GM12801 (cell line): ENCODE data around the gene CD70.

Experiments used
- TF ChIP-seq, protein P1 (sequence below): IDR thresholded peaks from one replicate; pipeline ENCODE4 v1.5.1; 2011; ENCODE audit warnings: control low read depth; ENCODE audit not compliant: insufficient read length; ENCODE audit errors: extremely low read depth

Gene CD70

GRCh38 chr19:6590258-6590826, 608 bp downstream of the CD70 start:
- TF ChIP-seq, protein P1, sequence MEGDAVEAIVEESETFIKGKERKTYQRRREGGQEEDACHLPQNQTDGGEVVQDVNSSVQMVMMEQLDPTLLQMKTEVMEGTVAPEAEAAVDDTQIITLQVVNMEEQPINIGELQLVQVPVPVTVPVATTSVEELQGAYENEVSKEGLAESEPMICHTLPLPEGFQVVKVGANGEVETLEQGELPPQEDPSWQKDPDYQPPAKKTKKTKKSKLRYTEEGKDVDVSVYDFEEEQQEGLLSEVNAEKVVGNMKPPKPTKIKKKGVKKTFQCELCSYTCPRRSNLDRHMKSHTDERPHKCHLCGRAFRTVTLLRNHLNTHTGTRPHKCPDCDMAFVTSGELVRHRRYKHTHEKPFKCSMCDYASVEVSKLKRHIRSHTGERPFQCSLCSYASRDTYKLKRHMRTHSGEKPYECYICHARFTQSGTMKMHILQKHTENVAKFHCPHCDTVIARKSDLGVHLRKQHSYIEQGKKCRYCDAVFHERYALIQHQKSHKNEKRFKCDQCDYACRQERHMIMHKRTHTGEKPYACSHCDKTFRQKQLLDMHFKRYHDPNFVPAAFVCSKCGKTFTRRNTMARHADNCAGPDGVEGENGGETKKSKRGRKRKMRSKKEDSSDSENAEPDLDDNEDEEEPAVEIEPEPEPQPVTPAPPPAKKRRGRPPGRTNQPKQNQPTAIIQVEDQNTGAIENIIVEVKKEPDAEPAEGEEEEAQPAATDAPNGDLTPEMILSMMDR, result no peak

GRCh38 chr19:6589711-6590257, 1.2 kb downstream of the CD70 start:
- TF ChIP-seq, protein P1, result no peak

DNA sequence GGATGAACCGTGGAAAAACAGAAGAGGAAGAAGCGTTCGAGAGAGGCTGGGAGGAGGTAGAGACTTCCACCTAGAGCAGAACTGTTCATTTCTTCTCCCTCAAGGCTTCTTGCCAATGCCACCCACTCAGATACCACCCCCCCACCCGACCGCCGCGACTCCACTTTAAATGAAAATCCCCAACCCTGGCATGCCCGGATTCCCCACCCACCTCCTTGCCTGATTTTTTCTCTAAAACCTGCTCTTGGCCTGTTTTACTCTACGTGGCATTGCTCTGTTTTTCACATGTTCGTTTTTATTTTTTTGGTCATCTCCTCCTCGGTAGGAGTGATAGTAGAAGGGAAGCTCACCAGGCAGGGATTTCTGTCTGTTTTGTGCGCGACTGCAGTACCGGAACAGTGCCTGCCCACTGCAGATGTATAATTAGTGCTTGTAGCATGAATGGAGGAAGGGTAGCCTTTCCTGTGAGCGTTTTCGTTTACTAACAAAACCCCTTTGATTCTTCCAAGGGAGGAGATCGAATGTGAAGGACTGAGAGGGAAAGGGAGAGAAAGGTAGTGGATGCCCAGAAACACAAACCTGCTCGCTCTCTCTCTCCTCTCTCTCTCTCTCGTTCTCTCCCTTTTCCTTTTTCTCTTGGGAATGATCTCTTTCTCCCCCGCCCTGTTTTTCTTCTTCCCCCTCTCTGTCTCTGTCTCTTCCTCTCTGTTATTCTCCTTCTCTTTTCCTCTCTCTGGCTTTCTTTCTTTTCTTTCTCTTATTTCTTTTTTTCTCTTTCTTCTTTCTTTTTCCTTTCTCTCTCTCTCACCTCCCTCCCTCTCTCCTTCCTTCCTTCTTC, 2.2 kb downstream of the CD70 start:
- TF ChIP-seq, protein P1, result no peak

DNA sequence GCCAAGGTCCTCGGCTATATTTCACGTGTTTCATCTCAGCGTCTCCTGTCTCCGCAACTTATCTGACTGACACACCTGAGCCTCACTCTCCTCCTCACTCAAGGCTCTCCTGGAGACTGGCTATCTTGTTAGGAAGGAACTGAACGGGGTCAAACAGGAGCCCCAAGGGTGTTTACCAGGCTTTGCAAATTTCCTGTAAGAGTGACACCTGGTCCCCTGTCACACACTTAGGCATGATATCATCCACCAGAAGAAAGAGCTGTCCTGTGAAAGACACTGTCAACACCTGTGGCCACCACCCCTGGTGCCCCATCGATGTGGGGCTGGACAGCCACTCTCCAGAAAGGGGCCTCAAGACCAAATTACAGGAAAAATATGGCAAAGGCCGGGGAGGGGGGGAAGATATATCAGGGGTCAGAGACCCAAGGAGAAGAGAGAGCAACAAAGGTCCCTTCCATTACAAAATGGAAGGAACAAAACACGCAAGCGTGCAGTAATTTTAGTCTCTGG, 2.9 kb downstream of the CD70 start:
- TF ChIP-seq, protein P1, result no peak

- TF ChIP-seq, protein P1, result no peak
Measured at GRCh38 chr19:6587093-6587820, 3.7 kb downstream of the CD70 start.

GRCh38 chr19:6586726-6587092, 4.2 kb downstream of the CD70 start:
- TF ChIP-seq, protein P1, result no peak

GRCh38 chr19:6586056-6586455, 4.9 kb downstream of the CD70 start:
- TF ChIP-seq, protein P1, result no peak
